ENCODE results near the gene PEX3. TPM values are rescaled to one million over a fixed set of nuclear protein-coding genes. Genes with fewer than 3 reads are reported as not detected.

The PEX3 gene
- total and polyA plus RNA-seq, 2 donors (not counting 1 experiment from before 2014, with no cell fraction given), result 9.3 to 23.2 TPM

DNA sequence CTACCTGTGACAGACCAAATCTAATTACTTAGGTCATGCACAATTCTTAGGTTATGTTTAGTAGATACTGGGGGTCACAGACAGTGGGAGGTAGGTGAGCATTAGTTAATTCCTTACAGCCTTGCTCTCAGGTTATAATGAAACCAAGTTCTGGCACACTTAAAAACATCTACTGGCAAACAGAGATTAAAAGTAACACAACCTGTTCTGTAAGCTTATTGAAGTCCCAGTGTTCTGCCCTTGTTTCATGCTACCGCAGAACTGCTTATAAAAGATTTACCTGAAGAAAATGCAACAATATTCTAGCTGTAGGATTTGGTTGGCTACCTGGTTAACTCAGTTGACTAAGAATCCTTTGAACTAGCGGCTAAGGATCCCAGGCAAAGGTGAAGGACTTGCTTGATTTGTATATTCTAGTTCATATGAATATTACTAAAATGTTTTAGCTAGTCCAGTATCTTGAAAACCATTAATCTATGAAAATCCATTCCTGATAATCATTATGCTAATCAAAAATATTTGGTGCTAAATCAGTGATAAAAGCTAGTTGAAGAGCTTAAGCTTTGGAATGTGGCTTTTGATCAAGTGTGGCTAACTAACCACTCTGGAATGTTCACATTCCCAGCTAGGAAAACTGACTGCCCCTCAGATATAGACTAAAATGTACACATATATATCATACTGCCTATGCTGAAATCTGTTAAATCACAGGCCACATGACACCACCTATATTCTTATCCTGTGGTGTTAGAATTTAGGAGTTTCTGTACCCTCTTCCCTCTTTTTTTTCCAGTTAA, 7.2 kb downstream of the PEX3 start:
- intact Hi-C loops (cut with micrococcal nuclease), result loop anchor here (10.0 kb wide), 1 partner anchor 603 kb away; no protein-coding TSS in a partner anchor
- no peak for TF ChIP-seq EZH2 (IDR thresholded peaks at IDR 0.05; ENCODE audit: borderline replicate concordance, insufficient read depth, low read depth, low read length, poor library complexity, severe bottlenecking)
- TF ChIP-seq, protein P1, sequence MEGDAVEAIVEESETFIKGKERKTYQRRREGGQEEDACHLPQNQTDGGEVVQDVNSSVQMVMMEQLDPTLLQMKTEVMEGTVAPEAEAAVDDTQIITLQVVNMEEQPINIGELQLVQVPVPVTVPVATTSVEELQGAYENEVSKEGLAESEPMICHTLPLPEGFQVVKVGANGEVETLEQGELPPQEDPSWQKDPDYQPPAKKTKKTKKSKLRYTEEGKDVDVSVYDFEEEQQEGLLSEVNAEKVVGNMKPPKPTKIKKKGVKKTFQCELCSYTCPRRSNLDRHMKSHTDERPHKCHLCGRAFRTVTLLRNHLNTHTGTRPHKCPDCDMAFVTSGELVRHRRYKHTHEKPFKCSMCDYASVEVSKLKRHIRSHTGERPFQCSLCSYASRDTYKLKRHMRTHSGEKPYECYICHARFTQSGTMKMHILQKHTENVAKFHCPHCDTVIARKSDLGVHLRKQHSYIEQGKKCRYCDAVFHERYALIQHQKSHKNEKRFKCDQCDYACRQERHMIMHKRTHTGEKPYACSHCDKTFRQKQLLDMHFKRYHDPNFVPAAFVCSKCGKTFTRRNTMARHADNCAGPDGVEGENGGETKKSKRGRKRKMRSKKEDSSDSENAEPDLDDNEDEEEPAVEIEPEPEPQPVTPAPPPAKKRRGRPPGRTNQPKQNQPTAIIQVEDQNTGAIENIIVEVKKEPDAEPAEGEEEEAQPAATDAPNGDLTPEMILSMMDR (IDR thresholded peaks at IDR 0.05), result no peak
- H3K4me2 ChIP-seq (replicated peaks; ENCODE audit: low read depth, low read length, poor library complexity, severe bottlenecking), result no peak overlapping the region
- DNase-seq (no peak), ATAC-seq (ENCODE audit: low read depth) (no peak)
- no peak overlapping the region for H2AFZ ChIP-seq (ENCODE audit: insufficient read depth, low read depth, low read length, poor library complexity, severe bottlenecking)
- Mint-ChIP-seq H3K27ac (no peak overlapping the region), H3K4me1 (peaks cover 9% of the 10 kb centered on the region), H3K4me3 (no peak overlapping the region), H3K27me3 (no peaks in the 10 kb centered on the region), H3K9me3 (ENCODE audit: insufficient read depth) (no peaks in the 10 kb centered on the region)
- CTCF ChIA-PET, result no interaction called here
- peaks cover 4 to 9% of the 10 kb centered on the region in 2 experiments for H3K36me3 ChIP-seq (replicated peaks in 1 of 2; ENCODE audit: control extremely low read depth in 1 of 2, control insufficient read depth in 1 of 2, extremely low read depth in 1 of 2, insufficient read depth in 2 of 2, low read length in 1 of 2)
- H3K9ac ChIP-seq (ENCODE audit: low read length), result no peak overlapping the region
- no peaks in the 10 kb centered on the region for H4K20me1 ChIP-seq (ENCODE audit: control insufficient read depth, insufficient read depth, low read length, poor library complexity, severe bottlenecking)
- H3K79me2 ChIP-seq (ENCODE audit: control insufficient read depth, insufficient read depth, low read length), result peaks cover 8% of the 10 kb centered on the region
- POLR2A ChIA-PET, result no interaction called here
- no peaks in the 10 kb centered on the region for H3K4me1 ChIP-seq (ENCODE audit: control insufficient read depth in 2 of 2, insufficient read depth in 2 of 2, low read length in 2 of 2)
- no peaks in the 10 kb centered on the region for H3K27me3 ChIP-seq (replicated peaks in 1 of 4; ENCODE audit: control extremely low read depth in 1 of 4, control insufficient read depth in 3 of 4, insufficient read depth in 4 of 4, low read length in 3 of 4)
- H3K4me3 ChIP-seq (ENCODE audit: control extremely low read depth in 1 of 5, extremely low read depth in 1 of 5, insufficient read depth in 1 of 5, low read depth in 2 of 5, low read length in 4 of 5), result no peak overlapping the region
- no peaks in the 10 kb centered on the region for H3K9me3 ChIP-seq (ENCODE audit: control extremely low read depth in 1 of 3, control insufficient read depth in 2 of 3, insufficient read depth in 1 of 3, low read length in 2 of 3)
- WGBS (ENCODE audit: insufficient coverage), result no CpG with 5 or more reads among the region's 2 CpGs
- no peak overlapping the region for H3K27ac ChIP-seq (ENCODE audit: low read length in 2 of 2)

DNA sequence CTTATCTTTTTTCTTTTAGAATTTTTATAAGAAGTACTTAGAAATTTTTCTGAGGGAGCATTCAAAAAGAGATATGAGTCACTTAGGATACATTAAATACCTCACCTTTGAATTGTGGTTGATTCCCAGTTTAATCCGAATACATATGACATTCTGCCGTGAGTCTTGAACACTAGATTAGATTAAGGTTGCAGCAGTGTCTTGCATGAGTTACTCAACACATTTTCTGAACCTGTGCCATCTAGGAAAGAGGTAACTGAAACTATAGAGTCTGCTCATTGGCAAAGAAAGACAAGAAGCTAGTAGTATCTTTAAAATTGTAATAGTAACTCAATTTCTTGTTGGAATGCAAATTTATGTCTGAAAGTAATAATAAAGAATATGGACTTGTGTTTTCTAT, 14.9 kb downstream of the PEX3 start:
- POLR2A ChIA-PET, result no interaction called here
- ATAC-seq (ENCODE audit: low read depth), result no peak
- no peak overlapping the region for H3K27ac Mint-ChIP-seq

More for the DNA sequence above, 14.9 kb downstream of the PEX3 start:
- TF ChIP-seq EZH2 (IDR thresholded peaks at IDR 0.05; ENCODE audit: borderline replicate concordance, insufficient read depth, low read depth, low read length, poor library complexity, severe bottlenecking), result no peak
- TF ChIP-seq, protein P1 (IDR thresholded peaks at IDR 0.05), result no peak
- no peak overlapping the region for H3K27ac ChIP-seq (ENCODE audit: low read length in 2 of 2)
- intact Hi-C loops (cut with micrococcal nuclease), result no loop called here
- no peaks in the 10 kb centered on the region for H3K27me3 ChIP-seq (replicated peaks in 1 of 4; ENCODE audit: control extremely low read depth in 1 of 4, control insufficient read depth in 3 of 4, insufficient read depth in 4 of 4, low read length in 3 of 4)
- no peaks in the 10 kb centered on the region for H4K20me1 ChIP-seq (ENCODE audit: control insufficient read depth, insufficient read depth, low read length, poor library complexity, severe bottlenecking)
- no peak for DNase-seq
- H2AFZ ChIP-seq (ENCODE audit: insufficient read depth, low read depth, low read length, poor library complexity, severe bottlenecking), result no peak overlapping the region
- no CpG with 5 or more reads among the region's 2 CpGs for WGBS (ENCODE audit: insufficient coverage)
- no peak overlapping the region for H3K4me3 ChIP-seq (ENCODE audit: control extremely low read depth in 1 of 5, extremely low read depth in 1 of 5, insufficient read depth in 1 of 5, low read depth in 2 of 5, low read length in 4 of 5)
- H3K4me1 Mint-ChIP-seq, result no peaks in the 10 kb centered on the region
- H3K27me3 Mint-ChIP-seq, result no peaks in the 10 kb centered on the region
- peaks cover 2 to 7% of the 10 kb centered on the region in 2 experiments for H3K36me3 ChIP-seq (replicated peaks in 1 of 2; ENCODE audit: control extremely low read depth in 1 of 2, control insufficient read depth in 1 of 2, extremely low read depth in 1 of 2, insufficient read depth in 2 of 2, low read length in 1 of 2)
- no peaks in the 10 kb centered on the region for H3K79me2 ChIP-seq (ENCODE audit: control insufficient read depth, insufficient read depth, low read length)
- no peaks in the 10 kb centered on the region for H3K9me3 ChIP-seq (ENCODE audit: control extremely low read depth in 1 of 3, control insufficient read depth in 2 of 3, insufficient read depth in 1 of 3, low read length in 2 of 3)
- no peaks in the 10 kb centered on the region for H3K4me1 ChIP-seq (ENCODE audit: control insufficient read depth in 2 of 2, insufficient read depth in 2 of 2, low read length in 2 of 2)
- H3K9me3 Mint-ChIP-seq (ENCODE audit: insufficient read depth), result no peaks in the 10 kb centered on the region
- no peak overlapping the region for H3K4me3 Mint-ChIP-seq
- CTCF ChIA-PET, result interaction anchor here (0.8 to 1.1 kb wide), 2 partner anchors 20 to 72 kb away, joined by 3 read pairs; no protein-coding TSS in a partner anchor
- H3K9ac ChIP-seq (ENCODE audit: low read length), result no peak overlapping the region
- no peak overlapping the region for H3K4me2 ChIP-seq (replicated peaks; ENCODE audit: low read depth, low read length, poor library complexity, severe bottlenecking)
